Loucy (cell line): ENCODE data around the gene CXCL14.

Source experiments
- CTCF ChIP-seq: fragments of 200-600 bp; sonication (generic); conservative IDR thresholded peaks from 2 replicates; pipeline ENCODE4 v1.5.1; 2014; ENCODE audit warnings: mild to moderate bottlenecking, antibody characterized with exemption, low read length
- EZH2phosphoT487 ChIP-seq: fragments of 200-600 bp; IDR thresholded peaks from 2 replicates; pipeline ENCODE4 v1.6.1; 2018; ENCODE audit warnings: antibody characterized with exemption, mild to moderate bottlenecking, moderate library complexity, borderline replicate concordance

- TF ChIP-seq CTCF (no peak), EZH2phosphoT487 (no peak)
These were observed 23.3 kb downstream of the CXCL14 start for GRCh38 chr5:135555530-135555929.
